Stimulated activated CD8-positive, alpha-beta memory T cell treated with anti-CD3 and anti-CD28 coated beads, Interleukin-15, amount 100 ng/mL, for 24 hours (primary cell): ENCODE results near the gene ARSG.
"Not testable (repeated sequence)": the region's sequence is repeated elsewhere in the genome, so short reads cannot be mapped to it uniquely, and the experiment has no call there.

Source experiments
- DNase-seq: peaks from one replicate; pipeline ENCODE4 v3.0.0-alpha.2; 2020; ENCODE audit warnings: low read depth

Gene ARSG

DNA sequence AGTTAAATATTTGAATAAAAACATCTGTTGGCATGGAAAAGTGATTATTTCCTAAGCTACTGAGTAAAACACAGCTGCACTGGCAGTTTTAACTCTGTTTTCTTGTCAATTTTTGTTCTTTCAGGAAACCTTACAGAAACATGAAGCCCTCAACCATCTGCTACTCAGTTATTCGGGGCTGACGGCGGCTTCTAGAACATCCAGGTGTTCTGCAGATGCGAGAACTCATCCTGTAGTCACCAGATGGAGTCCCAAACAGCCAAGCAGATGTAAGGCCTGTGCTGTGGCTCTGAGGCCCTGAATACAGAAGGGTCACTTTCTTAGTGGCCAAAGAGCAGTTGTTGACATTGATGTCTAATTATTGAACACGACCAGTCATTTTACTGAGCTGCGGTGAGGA lies 15.5 kb downstream of the ARSG start:
- no peak for DNase-seq

- no peak for DNase-seq
Observed at GRCh38 chr17:68307443-68307842, 16.1 kb downstream of the ARSG start.

- not testable (repeated sequence) for DNase-seq
Observed at GRCh38 chr17:68308486-68308885, 17.2 kb downstream of the ARSG start.

DNA sequence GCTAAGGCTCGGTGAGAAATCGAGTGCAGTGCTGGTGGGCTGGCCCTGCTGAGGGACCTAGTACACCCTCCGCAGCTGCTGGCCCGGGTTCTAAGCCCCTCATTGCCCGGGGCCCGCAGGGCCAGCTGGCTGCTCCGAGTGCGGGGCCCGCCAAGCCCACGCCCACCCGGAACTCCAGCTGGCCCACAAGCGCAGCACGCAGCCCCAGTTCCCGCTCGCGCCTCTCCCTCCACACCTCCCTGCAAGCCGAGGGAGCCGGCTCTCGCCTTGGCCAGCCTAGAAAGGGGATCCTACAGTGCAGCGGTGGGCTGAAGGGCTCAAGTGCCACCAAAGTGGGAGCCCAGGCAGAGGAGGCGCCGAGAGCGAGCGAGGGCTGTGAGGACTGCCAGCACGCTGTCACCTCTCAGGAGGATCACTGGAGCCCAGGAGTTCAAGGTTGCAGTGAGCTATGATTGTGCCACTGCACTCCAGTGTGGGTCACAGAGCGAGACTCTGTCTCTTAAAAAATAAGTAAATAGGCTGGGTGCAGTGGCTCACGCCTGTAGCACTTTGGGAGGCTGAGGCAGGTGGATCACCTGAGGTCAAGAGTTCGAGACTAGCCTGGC lies 17.9 kb downstream of the ARSG start:
- DNase-seq, result not testable (repeated sequence)

DNA sequence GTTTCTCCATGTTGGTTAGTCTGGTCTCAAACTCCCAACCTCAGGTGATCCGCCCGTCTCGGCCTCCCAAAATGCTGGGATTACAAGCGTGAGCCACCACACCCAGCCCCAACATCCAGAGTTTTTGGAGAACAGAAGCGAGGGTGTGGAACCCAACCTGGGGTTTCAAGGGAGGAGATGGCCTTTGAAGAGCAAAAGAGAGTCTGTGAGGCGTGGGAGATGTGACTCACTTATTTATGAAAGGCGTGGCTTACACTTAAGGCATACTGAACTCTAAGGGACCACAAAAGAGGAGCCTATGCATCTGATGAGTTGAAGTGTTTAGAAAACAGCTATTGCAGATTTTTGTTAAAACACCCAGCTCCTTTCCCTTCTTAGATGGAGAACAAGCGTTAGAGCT lies 18.9 kb downstream of the ARSG start:
- DNase-seq, result no peak

DNA sequence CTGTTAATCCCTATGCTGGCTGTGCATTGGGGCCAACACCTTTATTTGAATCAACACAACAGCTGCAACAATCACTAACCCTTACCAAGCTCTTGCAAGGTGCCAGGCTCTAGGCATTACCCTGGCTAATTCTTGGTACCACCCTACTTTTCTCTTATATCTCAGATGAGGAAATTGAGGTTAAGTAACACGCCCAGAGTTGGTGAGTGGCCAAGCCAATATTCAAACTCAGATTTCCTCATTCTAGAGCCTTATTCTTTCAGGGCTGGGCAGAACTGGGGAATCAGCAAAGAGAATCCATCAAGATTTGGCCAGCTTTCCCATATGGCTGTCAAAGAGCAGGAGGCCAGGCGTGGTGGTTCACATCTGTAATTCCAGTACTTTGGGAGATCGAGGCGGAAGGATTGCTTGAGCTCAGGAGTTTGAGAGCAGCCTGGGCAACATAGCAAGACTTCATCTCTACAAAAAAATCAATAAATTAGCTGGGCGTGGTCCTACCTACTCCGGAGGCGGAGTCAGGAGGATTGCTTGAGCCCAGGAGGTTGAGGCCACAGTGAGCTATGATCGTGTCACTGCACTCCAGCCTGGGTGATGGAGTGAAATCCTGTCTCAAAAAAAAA lies 23.7 kb downstream of the ARSG start:
- no peak for DNase-seq

DNA sequence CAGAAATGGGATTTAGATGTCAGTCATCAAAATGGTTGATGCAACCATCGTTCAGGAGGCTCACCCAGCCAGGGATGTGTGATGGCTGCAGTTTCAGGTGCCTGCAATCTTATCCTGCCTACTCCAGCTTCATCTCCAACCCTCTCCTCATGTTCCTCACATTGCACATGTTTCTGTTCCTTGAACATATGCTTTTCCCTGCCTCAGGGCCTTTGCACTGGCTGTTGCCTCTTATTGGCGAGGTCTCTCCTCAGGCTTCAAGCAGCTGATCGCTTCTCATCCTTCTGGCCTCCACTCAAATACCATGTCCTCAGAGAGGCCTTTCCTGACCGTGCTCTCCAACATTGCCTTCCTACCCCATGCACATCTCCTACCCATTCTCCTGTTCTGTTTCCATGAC lies 24.6 kb downstream of the ARSG start:
- DNase-seq, result no peak

DNA sequence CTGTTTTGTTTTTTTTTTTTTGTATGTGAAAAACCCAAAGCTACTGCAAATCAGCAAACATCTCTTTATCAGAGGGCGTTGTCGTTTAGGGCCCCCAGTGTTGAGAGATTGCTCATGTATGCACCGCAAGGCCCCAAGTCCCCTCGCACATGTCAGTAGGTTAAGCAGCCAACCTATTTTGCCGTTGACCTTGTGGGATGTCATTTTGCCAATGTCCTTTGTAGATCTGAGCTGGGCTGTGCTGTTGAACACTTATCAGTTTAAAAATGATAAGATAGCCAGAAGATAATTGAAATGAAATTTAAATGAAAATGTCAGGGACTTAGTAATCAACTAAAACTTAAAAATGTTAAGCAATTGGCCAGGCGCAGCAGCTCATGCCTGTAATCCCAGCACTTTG lies 26.2 kb downstream of the ARSG start:
- DNase-seq, result no peak

DNA sequence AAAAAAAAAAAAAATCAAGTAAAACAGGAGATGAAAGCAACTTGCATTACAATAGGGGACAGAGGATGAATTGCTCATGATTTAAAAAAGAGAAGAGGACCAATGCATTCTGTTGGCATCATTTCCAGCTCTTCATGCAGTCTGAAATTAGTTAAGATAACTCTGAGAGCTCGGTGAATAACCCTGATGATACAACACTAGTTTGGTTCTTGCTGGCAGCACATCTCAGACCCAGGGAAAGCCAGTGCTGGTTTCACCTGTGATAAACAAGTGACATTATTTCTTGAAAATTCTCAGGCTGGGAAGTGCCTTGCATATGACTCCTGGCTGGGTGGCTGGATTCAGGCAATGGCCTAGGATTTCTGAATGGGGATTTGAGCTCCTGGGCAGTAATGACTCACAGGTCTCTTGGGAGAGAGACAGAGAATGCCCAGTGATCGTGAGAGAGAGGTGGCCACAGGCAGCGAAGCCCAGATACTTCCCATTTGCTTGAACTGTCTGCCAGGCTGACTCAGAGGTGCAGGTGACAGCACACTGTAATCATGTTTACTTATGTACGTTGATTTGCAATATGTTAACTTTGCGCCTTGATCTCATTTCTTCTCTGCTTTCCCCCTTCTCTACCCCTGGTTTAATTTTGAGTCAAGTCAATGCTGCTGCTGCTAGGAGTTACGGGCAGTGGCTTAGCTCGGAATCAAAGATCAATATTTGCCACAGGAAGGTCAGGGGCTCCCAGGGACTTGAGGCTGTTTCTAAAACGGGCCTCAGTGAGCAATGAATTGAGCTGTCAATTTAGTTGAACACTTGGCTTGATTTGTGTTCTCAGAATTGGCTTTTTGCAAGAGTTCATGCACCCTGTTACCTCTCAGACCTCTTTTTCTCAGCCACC lies 27.1 kb downstream of the ARSG start:
- no peak for DNase-seq

- DNase-seq, result no peak
Observed at GRCh38 chr17:68319410-68320162, 28.3 kb downstream of the ARSG start.

GRCh38 chr17:68320311-68320865 lies 29.1 kb downstream of the ARSG start:
- DNase-seq, result no peak

DNA sequence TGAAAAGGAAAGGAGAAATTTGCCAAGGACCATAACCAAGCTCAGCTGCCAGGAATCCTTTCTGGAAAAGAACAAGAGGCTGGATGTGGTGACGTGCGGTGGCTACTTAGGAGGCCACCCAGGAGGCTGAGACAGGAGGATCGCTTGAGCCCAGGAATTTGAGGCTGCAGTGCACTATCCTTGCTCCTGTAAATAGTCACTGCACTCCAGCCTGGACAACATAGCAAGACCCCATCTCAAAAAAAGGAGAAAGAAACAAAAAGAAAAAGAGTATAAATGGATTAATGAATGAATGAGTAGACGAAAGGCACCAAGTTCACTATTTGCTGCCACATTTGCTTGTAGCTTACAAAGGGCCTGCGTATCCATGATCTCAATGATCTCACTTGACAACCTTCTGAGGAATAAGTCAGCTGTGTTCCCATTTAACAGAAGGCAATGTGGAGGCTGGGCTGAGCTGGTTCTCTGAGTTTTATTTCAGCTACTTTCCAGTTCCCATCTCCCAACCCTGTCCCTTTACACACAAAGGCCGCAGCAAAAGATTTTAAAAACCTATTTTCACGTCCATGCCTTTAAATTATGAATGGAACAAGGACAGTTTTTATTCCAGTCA lies 29.8 kb downstream of the ARSG start:
- no peak for DNase-seq

GRCh38 chr17:68321556-68321954 lies 30.3 kb downstream of the ARSG start:
- no peak for DNase-seq

GRCh38 chr17:68322630-68323029 lies 31.3 kb downstream of the ARSG start:
- no peak for DNase-seq

- no peak for DNase-seq
Observed at GRCh38 chr17:68324114-68324513, 32.8 kb downstream of the ARSG start.

DNA sequence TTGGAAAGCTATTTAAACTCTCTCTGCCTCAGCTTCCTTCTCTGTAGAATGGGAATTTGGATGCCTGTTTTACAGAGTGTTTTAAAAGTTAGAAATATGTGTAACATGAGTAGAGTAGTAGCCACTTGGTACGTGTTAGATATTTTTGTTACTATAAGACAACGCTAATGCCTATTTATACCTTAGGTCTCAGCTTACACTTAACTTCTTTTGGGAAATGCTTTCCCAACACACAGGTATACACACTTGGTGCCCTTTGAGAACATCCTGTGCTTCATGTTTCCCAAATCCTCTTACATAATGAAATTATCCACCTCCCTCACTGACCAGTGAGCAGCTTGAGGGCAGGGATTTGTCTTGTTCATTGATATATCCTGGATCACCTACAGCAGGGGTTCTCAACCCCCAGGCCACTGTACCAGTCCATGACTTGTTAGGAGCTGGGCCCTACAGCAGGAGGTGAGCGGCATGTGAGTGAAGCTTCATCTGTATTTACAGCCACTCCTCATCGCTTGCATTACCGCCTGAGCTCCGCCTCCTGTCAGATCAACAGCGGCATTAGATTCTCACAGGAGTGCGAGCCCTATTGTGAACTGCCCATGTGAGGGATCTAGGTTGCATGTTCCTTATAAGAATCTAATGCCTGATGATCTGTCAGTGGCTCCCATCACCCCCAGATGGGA lies 33.5 kb downstream of the ARSG start:
- no peak for DNase-seq

GRCh38 chr17:68325961-68326360 lies 34.7 kb downstream of the ARSG start:
- DNase-seq, result no peak

DNA sequence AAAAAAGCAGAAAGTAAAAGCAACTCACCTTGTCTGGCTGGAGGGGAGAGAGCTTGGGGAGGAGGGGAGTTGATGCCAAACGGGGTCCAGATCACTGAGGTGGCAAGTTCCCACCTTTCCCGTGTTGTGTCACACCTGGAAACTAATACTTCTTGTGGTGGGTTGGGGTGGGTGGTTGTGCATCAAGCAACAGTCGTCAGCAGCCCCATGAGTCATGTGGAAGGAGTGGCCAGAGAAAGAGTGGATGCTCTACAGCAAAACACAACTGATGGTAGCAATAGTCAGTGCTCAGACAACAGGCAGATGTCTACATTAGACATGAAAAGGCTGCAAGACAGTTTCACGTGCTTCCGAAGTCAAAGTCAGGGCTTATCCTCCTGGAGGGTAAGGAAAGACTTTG lies 35.4 kb downstream of the ARSG start:
- DNase-seq, result no peak

DNA sequence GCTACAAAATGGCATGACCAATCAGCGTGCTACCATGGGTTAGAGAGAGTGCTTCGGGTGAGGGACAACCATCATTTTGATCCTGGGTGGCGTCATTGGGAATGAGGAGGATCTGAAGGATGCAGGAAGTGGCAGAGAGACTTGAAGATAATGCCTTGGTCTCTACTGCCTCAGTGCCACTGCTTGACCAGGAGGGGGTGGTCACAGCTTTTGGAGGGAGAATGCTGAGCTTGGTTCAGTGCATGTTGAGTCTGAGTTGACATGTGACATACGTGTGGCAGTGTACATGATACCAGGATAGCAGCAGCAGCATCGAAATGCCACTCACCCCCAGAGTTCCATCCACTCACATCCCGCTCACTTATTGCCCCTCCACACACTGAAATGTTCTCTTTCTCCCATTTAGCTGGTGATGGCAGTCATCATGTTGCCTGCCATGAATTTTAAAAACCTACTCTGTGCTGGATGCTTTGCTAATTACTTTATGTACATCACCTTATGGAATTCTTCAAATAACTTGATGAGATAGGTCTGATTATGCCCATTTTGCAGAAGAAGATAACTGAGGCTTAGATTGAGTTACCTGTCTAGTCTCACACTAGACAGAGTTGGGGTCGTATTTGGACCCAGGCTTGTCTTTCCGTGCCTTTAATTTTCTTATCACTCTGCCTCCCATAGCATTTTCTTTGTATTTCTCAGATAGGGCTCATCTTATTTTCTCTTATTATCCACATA lies 36.7 kb downstream of the ARSG start:
- DNase-seq, result no peak

DNA sequence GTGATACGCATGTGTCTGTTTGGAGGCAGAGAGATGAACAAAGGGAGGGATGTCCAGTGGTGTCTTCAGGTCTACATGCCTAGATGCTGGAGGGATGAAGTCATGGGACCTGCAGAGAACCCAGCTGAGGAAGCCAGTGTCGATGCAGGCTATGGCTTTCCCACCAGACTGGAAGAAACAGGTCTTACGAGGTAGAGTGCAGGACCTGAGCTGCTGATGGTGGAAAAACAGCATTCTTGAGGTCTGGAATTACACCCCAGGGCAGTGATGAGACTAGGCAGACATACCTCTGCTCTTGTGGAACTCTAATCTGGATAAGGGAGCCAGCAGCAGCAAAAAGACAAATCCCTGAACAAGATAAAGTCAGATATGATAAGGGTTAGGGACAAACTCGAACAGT lies 37.4 kb downstream of the ARSG start:
- DNase-seq, result no peak
